ENCODE results near the gene PPIP5K1. TPM values are rescaled to one million over a fixed set of nuclear protein-coding genes. Genes with fewer than 3 reads are reported as not detected.

The PPIP5K1 gene
- total and polyA plus RNA-seq, 8 donors: 4.0 to 160 (median 49.2) TPM

GRCh38 chr15:43524254-43524845 is 65.7 kb downstream of the PPIP5K1 start:
- H3K36me3 ChIP-seq: peaks cover 7 to 69% (median 38%) of the 10 kb centered on the region in 4 donors

GRCh38 chr15:43523646-43524045 is 66.4 kb downstream of the PPIP5K1 start:
- H3K36me3 ChIP-seq: peaks cover 7 to 69% (median 38%) of the 10 kb centered on the region in 4 donors
- TF ChIP-seq EP300 (IDR thresholded peaks at IDR 0.05) (no peak), POLR2AphosphoS5 (IDR thresholded peaks at IDR 0.05) (no peak), POLR2A (IDR thresholded peaks at IDR 0.05) (no peak)
- TF ChIP-seq, protein P1, sequence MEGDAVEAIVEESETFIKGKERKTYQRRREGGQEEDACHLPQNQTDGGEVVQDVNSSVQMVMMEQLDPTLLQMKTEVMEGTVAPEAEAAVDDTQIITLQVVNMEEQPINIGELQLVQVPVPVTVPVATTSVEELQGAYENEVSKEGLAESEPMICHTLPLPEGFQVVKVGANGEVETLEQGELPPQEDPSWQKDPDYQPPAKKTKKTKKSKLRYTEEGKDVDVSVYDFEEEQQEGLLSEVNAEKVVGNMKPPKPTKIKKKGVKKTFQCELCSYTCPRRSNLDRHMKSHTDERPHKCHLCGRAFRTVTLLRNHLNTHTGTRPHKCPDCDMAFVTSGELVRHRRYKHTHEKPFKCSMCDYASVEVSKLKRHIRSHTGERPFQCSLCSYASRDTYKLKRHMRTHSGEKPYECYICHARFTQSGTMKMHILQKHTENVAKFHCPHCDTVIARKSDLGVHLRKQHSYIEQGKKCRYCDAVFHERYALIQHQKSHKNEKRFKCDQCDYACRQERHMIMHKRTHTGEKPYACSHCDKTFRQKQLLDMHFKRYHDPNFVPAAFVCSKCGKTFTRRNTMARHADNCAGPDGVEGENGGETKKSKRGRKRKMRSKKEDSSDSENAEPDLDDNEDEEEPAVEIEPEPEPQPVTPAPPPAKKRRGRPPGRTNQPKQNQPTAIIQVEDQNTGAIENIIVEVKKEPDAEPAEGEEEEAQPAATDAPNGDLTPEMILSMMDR (IDR thresholded peaks at IDR 0.05): no peak
- no peak overlapping the region for H3K4me3 ChIP-seq
- peaks cover 0 to 7% (median 6%) of the 10 kb centered on the region in 4 donors for H3K4me1 ChIP-seq
- intact Hi-C loops (cut with DNase I; ENCODE audit: low total_unique reads): no loop called here
- DNase-seq: no peak
- H3K9me3 ChIP-seq: no peaks in the 10 kb centered on the region
- no peak overlapping the region for H3K27ac ChIP-seq
- WGBS, 5 donors: 86 to 97% (median 91%) methylated on average over 6 to 7 of the region's 7 CpGs
- peaks cover 0 to 7% (median 2%) of the 10 kb centered on the region in 3 donors for H3K27me3 ChIP-seq

More at GRCh38 chr15:43524254-43524845, 65.7 kb downstream of the PPIP5K1 start:
- DNase-seq: no peak
- WGBS, 5 donors: 86 to 93% (median 92%) methylated on average over 4 of the region's 4 CpGs
- Histone ChIP-seq H3K27ac (no peak overlapping the region), H3K9me3 (no peaks in the 10 kb centered on the region), H3K27me3 (peaks cover 0 to under 1% (median 0%) of the 10 kb centered on the region in 3 donors), H3K4me3 (no peak overlapping the region), H3K4me1 (no peaks in the 10 kb centered on the region)
- intact Hi-C loops (cut with DNase I; ENCODE audit: low total_unique reads): no loop called here
- TF ChIP-seq EP300 (IDR thresholded peaks at IDR 0.05) (no peak), POLR2A (IDR thresholded peaks at IDR 0.05) (no peak), POLR2AphosphoS5 (IDR thresholded peaks at IDR 0.05) (no peak)
- TF ChIP-seq, protein P1 (IDR thresholded peaks at IDR 0.05): no peak

DNA sequence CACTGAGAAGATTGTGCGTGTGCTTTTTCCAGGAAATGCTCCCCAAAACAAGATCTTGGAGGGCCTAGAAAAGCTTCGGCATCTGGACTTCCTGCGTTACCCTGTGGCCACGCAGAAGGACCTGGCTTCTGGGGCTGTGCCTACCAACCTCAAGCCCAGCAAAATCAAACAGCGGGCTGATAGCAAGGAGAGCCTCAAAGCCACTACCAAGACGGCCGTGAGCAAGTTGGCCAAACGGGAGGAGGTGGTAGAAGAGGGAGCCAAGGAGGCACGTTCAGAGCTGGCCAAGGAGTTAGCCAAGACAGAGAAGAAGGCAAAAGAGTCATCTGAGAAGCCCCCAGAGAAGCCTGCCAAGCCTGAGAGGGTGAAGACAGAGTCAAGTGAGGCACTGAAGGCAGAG is 67.8 kb downstream of the PPIP5K1 start:
- 51 to 73% (median 55%) methylated on average over 9 of the region's 9 CpGs for WGBS, 5 donors
- Histone ChIP-seq H3K36me3 (peaks cover 7 to 68% (median 38%) of the 10 kb centered on the region in 4 donors), H3K27me3 (peaks cover 0 to 21% (median 16%) of the 10 kb centered on the region in 3 donors), H3K4me1 (peaks cover 3 to 20% (median 18%) of the 10 kb centered on the region in 4 donors), H3K9me3 (no peaks in the 10 kb centered on the region), H3K27ac (no peak overlapping the region), H3K4me3 (no peak overlapping the region)
- TF ChIP-seq, protein P1 (IDR thresholded peaks at IDR 0.05): no peak
- TF ChIP-seq POLR2A (IDR thresholded peaks at IDR 0.05) (no peak), POLR2AphosphoS5 (IDR thresholded peaks at IDR 0.05) (no peak), EP300 (IDR thresholded peaks at IDR 0.05) (no peak)
- no peak for DNase-seq
- intact Hi-C loops (cut with DNase I; ENCODE audit: low total_unique reads): no loop called here

DNA sequence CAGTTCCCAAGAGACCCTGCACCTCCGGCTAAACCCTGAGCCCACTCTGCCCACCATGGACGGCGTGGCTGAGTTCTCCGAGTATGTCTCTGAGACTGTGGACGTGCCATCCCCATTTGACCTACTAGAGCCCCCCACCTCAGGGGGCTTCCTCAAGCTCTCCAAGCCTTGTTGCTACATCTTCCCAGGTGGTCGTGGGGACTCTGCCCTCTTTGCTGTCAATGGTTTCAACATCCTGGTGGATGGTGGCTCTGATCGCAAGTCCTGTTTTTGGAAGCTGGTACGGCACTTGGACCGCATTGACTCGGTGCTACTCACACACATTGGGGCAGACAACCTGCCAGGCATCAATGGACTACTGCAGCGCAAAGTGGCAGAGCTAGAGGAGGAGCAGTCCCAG is 68.6 kb downstream of the PPIP5K1 start:
- H3K4me1 ChIP-seq: peaks cover 8 to 28% (median 25%) of the 10 kb centered on the region in 4 donors
- no peaks in the 10 kb centered on the region for H3K9me3 ChIP-seq
- H3K4me3 ChIP-seq: no peak overlapping the region
- DNase-seq: no peak
- peaks cover 0 to 27% (median 21%) of the 10 kb centered on the region in 3 donors for H3K27me3 ChIP-seq
- H3K36me3 ChIP-seq: peaks cover 7 to 60% (median 37%) of the 10 kb centered on the region in 4 donors
- 88 to 94% (median 91%) methylated on average over 11 of the region's 11 CpGs for whole genome bisulfite sequencing, 5 donors
- no peak overlapping the region for H3K27ac ChIP-seq
- intact Hi-C loops (cut with DNase I; ENCODE audit: low total_unique reads): no loop called here
- TF ChIP-seq POLR2AphosphoS5 (IDR thresholded peaks at IDR 0.05) (no peak), POLR2A (IDR thresholded peaks at IDR 0.05) (no peak), EP300 (IDR thresholded peaks at IDR 0.05) (no peak)
- TF ChIP-seq, protein P1 (IDR thresholded peaks at IDR 0.05): no peak
